Duodenal mucosa (tissue), 2 donors: ENCODE measurements around the gene HNF4A.
"Not testable (repeated sequence)": the region's sequence is repeated elsewhere in the genome, so short reads cannot be mapped to it uniquely, and the experiment has no call there.

Source experiments
- H3K27ac ChIP-seq: one replicate; pipeline ENCODE4 v1.7.0; 2013; ENCODE audit warnings: low read depth, low read length
- H3K27me3 ChIP-seq, 2 donors: one replicate each; pipeline ENCODE4 v1.7.0; 2013; ENCODE audit warnings: low read length in 2 of 2, control low read depth in 1 of 2; ENCODE audit not compliant: insufficient read depth in 2 of 2, control insufficient read depth in 1 of 2
- H3K36me3 ChIP-seq, 2 donors: one replicate each; pipeline ENCODE4 v1.7.0; 2013; ENCODE audit warnings: low read length in 2 of 2, control low read depth in 1 of 2; ENCODE audit not compliant: insufficient read depth in 2 of 2, control insufficient read depth in 1 of 2
- H3K4me1 ChIP-seq, 2 donors: one replicate each; pipeline ENCODE4 v1.7.0; 2013; ENCODE audit warnings: low read length in 2 of 2, control low read depth in 1 of 2; ENCODE audit not compliant: insufficient read depth in 2 of 2, control insufficient read depth in 1 of 2
- H3K4me3 ChIP-seq, 2 donors: one replicate each; pipeline ENCODE4 v1.7.0; 2013; ENCODE audit warnings: low read length in 2 of 2, low read depth in 1 of 2
- H3K9ac ChIP-seq, 2 donors: one replicate each; pipeline ENCODE4 v1.7.0; 2013; ENCODE audit warnings: low read length in 2 of 2, low read depth in 1 of 2
- H3K9me3 ChIP-seq, 2 donors: one replicate each; pipeline ENCODE4 v1.7.0; 2013; ENCODE audit warnings: low read length in 2 of 2, control low read depth in 1 of 2; ENCODE audit not compliant: control insufficient read depth in 1 of 2

The HNF4A gene

GRCh38 chr20:44327748-44328147 lies 27.8 kb upstream of the HNF4A start:
- H3K9ac ChIP-seq, H3K36me3 ChIP-seq, H3K27me3 ChIP-seq, H3K4me3 ChIP-seq, H3K4me1 ChIP-seq, H3K27ac ChIP-seq, H3K9me3 ChIP-seq: not testable (repeated sequence)

GRCh38 chr20:44328428-44328827 lies 27.1 kb upstream of the HNF4A start:
- Histone ChIP-seq H3K9me3 (no peaks in the 10 kb centered on the region), H3K36me3 (no peaks in the 10 kb centered on the region), H3K27ac (no peak overlapping the region), H3K4me1 (peaks cover 6 to 7% of the 10 kb centered on the region in 2 donors), H3K4me3 (no peak overlapping the region), H3K9ac (no peak overlapping the region), H3K27me3 (no peaks in the 10 kb centered on the region)

- H3K9me3 ChIP-seq, result no peaks in the 10 kb centered on the region
- peaks cover 0 to 5% of the 10 kb centered on the region in 2 donors for H3K27me3 ChIP-seq
- no peak overlapping the region for H3K27ac ChIP-seq
- H3K36me3 ChIP-seq, result no peaks in the 10 kb centered on the region
- H3K4me1 ChIP-seq, result no peaks in the 10 kb centered on the region
- no peak overlapping the region for H3K4me3 ChIP-seq
- H3K9ac ChIP-seq, result no peak overlapping the region
Observed at GRCh38 chr20:44331201-44331600, 24.3 kb upstream of the HNF4A start.

GRCh38 chr20:44334306-44334705 lies 21.2 kb upstream of the HNF4A start:
- Histone ChIP-seq H3K4me3 (no peak overlapping the region), H3K9ac (no peak overlapping the region), H3K9me3 (no peaks in the 10 kb centered on the region), H3K4me1 (no peaks in the 10 kb centered on the region), H3K27ac (no peak overlapping the region), H3K36me3 (no peaks in the 10 kb centered on the region), H3K27me3 (peaks cover 0 to 5% of the 10 kb centered on the region in 2 donors)

DNA sequence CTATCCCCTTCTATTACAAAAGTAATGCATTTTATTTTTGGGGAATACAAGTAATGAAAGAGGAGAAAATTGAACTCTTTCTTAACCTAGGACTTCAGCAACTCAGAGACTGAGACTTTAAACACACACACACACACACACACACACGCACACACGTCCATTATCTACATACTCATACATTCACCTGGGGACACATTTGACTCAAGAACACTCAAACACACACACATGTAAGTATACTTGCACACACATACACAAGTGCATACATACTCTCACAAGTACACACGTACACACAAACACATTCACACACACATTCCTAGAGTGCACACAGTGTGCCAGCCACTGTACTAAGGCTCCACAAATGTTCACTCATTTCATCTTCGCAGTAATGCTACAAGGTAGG lies 20.8 kb upstream of the HNF4A start:
- H3K4me3 ChIP-seq, result no peak overlapping the region
- no peaks in the 10 kb centered on the region for H3K4me1 ChIP-seq
- no peaks in the 10 kb centered on the region for H3K36me3 ChIP-seq
- no peak overlapping the region for H3K9ac ChIP-seq
- no peak overlapping the region for H3K27ac ChIP-seq
- no peaks in the 10 kb centered on the region for H3K9me3 ChIP-seq
- H3K27me3 ChIP-seq, result peaks cover 0 to 5% of the 10 kb centered on the region in 2 donors

DNA sequence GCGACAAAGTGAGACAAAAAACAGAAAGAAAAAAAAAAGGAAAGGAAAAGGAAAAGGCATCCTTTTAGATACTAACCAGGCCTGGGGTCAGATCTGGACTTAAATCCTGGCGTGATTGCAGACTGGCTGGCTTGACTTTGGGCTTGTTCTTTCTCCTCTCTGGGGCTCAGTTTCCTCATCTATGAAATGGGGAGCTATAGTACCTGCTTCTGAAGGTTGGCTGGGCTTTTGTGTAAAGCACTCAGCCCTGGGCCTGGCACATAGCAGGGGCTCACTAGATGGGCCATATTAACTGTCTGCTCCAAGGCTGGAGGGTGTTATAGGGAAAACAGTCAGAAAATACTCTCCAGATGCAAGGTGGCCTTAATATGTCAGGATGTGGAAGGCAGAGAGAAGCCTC lies 19.8 kb upstream of the HNF4A start:
- no peaks in the 10 kb centered on the region for H3K9me3 ChIP-seq
- H3K4me3 ChIP-seq, result no peak overlapping the region
- no peaks in the 10 kb centered on the region for H3K4me1 ChIP-seq
- H3K9ac ChIP-seq, result no peak overlapping the region
- no peaks in the 10 kb centered on the region for H3K36me3 ChIP-seq
- no peak overlapping the region for H3K27ac ChIP-seq
- peaks cover 0 to 5% of the 10 kb centered on the region in 2 donors for H3K27me3 ChIP-seq

DNA sequence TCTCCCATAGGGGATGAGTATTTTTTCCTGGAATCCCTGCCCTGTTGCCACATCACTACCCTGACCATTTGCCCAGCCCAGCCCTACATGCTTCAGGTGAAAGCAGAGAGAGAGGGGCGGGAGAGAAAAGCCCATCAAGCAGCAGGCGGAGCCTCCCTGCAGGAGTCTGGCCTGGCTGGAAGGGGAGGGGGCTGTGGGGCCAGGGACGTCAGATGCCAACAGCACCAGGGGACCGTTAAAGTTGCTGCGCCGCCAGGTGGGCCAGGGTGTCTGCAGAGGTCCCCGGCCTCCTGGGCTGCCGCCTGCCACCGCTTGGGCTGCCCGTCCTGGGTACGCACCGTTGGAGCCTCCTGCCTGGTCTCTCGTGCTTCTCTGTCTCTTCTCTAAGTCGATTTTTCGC lies 19.4 kb upstream of the HNF4A start:
- Histone ChIP-seq H3K4me3 (no peak overlapping the region), H3K27me3 (peaks cover 0 to 5% of the 10 kb centered on the region in 2 donors), H3K9me3 (no peaks in the 10 kb centered on the region), H3K27ac (no peak overlapping the region), H3K4me1 (no peaks in the 10 kb centered on the region), H3K9ac (no peak overlapping the region), H3K36me3 (no peaks in the 10 kb centered on the region)

DNA sequence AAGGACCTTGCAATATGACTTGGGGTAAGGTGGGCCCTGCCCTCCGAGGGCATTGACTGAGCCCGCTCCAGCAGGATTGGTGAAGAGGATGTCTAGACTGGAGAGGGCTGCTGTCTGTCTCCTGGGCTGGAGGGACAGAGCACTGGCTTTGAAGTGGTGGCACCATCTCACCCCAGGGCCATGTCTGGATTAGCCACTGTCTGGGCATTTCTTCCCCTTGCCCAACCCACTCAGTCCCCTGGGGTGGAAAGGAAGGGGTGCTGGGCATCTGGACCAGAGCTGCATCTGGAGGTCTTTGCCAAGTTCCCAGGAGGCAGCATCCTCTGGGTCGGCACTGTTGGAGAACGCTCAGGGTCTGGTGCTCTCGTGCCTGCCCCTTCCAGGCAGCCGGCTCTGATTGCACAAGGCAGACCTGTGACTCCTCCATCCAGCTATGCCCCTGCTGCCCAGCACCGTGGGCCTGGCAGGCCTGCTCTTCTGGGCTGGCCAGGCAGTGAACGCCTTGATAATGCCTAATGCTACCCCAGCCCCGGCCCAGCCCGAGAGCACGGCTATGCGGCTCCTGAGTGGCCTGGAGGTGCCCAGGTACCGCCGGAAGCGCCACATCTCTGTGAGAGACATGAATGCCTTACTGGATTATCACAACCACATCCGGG lies 18.6 kb upstream of the HNF4A start, which contains the start of gene R3HDML:
TSS of gene R3HDML (plus strand) at position 319 of the 656 bp plus-strand sequence. CDS start at position 434, 115 bp downstream.
- Histone ChIP-seq H3K27me3 (peaks cover 0 to 5% of the 10 kb centered on the region in 2 donors), H3K9ac (no peak within 1 kb of the TSS), H3K27ac (no peak within 1 kb of the TSS), H3K36me3 (no peaks in the 10 kb centered on the region), H3K4me3 (no peak within 1 kb of the TSS), H3K9me3 (no peaks in the 10 kb centered on the region), H3K4me1 (no peaks in the 10 kb centered on the region)

GRCh38 chr20:44342248-44342647 lies 13.3 kb upstream of the HNF4A start:
- Histone ChIP-seq H3K4me1 (no peaks in the 10 kb centered on the region), H3K27ac (no peak overlapping the region), H3K9ac (no peak overlapping the region), H3K9me3 (no peaks in the 10 kb centered on the region), H3K36me3 (peaks cover 0 to 7% of the 10 kb centered on the region in 2 donors), H3K27me3 (no peaks in the 10 kb centered on the region), H3K4me3 (no peak overlapping the region)

DNA sequence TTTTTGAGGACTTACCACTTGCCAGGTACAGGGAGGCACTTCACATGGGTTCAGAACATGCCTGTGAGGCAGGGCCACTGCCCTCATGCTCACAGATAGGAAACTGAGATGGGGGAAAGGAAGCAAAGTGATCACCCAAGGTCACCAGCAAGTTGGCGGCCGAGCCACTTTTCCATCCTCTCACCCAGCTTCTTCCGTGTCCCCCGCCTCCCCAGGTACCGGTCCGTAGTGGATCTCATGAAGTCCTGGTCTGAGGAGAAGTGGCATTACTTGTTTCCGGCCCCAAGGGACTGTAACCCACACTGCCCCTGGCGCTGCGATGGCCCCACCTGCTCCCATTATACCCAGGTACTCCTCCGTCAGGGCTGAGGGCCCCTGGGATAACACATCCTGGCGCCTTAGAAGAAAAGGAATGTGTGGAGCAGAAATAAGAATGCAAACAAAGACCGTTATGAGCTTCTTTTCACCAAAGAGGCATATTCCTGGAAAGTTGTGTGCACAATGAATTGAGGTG lies 12.3 kb upstream of the HNF4A start:
- Histone ChIP-seq H3K9ac (no peak overlapping the region), H3K36me3 (peaks cover 0 to 7% of the 10 kb centered on the region in 2 donors), H3K9me3 (no peaks in the 10 kb centered on the region), H3K27ac (no peak overlapping the region), H3K27me3 (no peaks in the 10 kb centered on the region), H3K4me1 (no peaks in the 10 kb centered on the region), H3K4me3 (no peak overlapping the region)
